GM19099 (cell line): ENCODE results near the gene SERPIND1.

Experiments
- POLR2A ChIP-seq: IDR thresholded peaks from 3 replicates; pipeline ENCODE4 v1.6.1; 2011; ENCODE audit warnings: low read depth; ENCODE audit not compliant: insufficient read length; ENCODE audit errors: extremely low read depth

SERPIND1 gene

GRCh38 chr22:20793748-20794649 is 20.1 kb downstream of the SERPIND1 start:
- TF ChIP-seq POLR2A: no peak

DNA sequence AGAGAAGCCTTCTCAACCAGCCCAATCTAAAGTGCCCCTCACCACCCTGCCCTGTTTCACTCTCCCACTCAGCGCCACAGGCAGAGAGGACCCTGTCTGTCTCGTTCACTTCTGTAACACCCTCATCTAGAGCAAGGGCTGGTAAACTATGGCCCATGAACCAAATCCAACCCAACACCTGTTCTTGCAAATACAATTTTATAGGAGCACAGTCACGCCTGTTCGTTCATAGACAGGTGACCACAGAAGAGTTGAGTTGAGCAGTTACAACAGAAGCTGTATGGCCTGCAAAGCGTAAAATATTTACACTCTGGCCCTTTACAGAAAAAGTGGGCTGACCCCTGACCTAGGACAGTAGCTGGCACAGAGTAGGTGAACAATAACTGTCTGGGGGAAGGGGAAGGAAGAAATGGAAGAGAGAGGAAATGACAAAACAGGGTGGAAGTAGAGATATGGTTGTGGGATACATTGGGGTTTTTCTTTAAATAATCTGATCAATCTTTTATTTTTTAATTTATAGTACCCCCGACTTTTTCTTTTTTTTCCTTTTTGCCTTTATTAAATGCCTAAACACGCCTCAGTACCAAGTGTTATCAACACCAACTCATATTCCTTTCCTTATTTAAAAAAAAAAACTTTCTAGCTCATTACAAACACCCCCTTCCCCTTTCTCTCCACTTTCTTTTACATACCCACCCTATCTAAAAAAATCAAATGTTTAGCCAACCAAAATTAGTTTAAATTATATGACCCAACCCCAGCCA is 20.9 kb downstream of the SERPIND1 start:
- no peak for TF ChIP-seq POLR2A

DNA sequence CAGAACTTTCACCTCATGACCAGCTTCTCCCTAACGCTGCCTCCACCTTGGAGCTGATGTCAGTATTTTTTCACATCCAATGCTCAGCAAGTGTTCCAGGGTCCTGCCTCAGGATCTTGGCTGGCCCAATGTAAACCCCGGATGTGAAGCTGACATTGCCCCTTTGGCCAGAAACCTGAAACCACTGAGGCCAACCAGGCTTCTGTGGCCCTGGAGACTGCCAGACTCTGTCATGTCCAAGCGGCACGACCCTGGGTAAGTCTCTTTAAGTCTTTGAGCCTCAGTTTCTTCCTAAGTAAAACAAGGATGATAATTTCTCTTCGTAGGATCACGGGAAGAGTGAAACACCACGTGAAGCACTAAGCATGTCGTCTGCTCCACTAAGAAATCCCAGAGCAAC is 22.8 kb downstream of the SERPIND1 start:
- TF ChIP-seq POLR2A: no peak

DNA sequence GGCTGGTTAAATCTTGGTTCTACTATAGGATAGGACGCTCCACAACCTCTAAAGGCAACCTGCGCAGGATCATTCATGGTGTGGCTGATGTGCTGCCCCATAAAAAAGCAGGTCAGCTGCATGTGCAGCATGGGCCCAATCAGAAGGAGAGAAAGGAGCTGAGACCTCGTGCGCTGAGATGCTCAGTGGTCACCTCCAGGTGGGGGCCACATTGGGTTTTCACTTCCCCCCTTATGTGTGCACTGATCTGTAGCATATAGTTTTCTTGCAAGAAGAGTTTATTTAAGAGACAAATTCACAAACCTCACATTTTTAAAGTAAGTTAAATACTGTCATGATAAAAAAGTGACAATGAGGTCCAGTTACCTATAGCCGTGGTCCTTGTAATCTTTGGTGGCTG is 24.3 kb downstream of the SERPIND1 start:
- no peak for TF ChIP-seq POLR2A

- no peak for TF ChIP-seq POLR2A
Measured at GRCh38 chr22:20798974-20799373, 25.1 kb downstream of the SERPIND1 start.

DNA sequence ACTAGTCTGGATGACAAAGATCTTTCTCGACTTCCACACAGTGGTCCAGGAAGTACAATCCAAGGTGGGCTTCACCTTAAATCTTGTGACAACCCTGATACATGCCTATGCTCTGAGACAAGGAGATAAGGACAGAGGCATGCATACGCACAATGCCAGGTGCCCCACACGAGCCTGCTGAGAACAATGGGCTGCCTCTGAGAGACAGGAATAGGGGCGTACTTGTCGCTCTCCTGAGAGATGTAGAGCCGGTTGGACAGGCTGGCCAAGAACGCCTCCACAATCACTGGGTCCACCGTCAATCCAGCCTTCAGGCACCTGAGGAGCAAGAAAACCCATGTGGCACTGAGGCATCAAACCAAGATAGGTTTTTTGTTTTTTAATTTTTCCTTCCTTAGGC is 25.5 kb downstream of the SERPIND1 start:
- no peak for TF ChIP-seq POLR2A

DNA sequence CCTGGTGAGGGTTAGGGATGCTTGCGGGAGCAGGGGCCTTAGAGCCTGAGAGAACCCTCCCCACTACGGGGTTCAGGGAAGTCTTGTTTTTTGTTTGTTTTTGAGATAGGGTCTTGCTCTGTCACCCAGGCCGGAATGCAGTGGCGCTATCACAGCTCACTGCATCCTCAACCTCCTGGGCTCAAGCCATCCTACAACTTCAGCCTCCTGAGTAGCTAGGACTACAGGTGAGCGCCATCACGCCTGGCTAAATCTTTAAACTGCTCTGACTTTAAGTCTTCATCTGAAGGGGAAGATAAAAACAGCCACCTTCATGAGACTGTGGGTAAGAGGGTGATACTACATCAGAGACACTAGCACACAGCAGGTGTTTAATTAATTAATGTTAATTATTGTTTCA is 28.5 kb downstream of the SERPIND1 start:
- TF ChIP-seq POLR2A: no peak

DNA sequence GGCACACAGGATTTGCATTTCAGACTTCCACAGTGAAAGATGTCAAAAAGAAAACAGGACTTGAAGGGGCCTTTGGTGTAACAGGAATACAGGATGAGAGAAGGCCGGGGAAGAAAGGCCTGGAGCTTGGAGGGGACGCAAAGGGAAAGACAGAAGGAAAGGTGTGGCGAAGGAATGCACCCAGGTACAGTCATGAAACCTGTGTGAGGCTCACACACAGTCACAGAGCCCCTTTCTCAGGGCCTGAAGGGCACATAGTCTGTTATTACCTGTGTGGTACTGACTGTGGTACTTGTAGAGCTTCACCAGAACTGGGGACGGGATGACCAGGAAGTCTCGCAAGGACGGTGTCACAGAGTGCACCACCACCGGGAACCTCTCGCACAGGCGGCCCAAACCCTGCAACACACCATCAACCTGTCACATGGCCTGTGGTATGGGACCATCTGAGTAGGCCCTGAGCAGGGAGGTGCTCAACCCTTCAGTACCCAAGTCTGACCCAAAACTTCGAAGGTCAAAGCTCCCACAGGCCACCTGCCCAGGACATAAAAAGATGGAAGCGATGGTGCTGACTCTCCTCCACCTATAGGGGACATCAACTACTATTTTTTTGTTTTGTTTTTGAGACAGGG is 29.1 kb downstream of the SERPIND1 start:
- no peak for TF ChIP-seq POLR2A

DNA sequence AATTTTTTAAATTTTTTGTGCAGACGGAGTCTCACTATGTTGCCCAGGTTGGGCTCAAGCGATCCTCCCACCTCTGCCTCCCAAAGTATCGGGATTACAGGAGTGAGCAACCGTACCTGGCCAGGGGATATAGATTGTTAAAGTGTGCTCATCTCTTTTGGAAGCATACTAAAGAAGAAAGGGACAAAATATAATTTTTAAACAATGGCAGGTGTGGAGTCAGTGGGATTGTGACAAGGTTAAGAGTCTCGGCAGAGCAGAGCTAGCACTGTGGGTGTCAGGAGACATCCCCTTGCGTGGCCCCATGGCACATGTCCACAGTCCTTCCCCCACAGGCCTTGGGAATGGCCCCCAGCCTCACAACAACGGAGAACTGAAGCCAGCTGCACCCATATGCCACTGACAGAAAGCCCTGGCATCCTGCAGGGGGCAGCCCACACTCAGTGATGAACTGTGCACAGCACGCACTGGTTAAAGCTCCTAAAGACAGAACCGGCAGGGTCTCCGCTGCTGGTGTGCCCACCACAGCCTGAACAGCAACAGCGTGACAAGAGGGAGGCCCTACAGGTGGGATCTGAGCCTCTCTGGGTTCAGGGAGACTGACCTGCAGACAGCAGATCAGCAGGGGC is 29.9 kb downstream of the SERPIND1 start:
- TF ChIP-seq POLR2A: no peak

DNA sequence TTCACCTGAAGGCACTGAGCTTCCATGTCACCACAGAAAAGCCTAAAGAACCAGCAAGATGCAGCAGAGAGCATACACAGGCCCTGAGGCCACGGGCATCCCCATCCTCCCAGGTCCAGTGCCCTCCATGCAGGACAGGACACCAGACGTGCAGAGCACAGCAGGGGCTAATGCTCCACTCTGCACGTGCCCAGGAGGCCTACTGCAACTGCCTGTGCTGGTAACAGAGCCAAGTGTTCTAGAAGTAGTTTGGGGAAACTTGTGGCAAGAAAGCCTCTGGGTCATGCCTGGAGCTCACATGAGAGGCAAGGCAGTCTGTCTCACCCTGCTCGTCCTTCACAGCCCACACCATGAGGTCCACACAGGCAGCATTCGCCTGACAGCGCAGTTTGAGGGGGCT is 30.7 kb downstream of the SERPIND1 start:
- TF ChIP-seq POLR2A: no peak

DNA sequence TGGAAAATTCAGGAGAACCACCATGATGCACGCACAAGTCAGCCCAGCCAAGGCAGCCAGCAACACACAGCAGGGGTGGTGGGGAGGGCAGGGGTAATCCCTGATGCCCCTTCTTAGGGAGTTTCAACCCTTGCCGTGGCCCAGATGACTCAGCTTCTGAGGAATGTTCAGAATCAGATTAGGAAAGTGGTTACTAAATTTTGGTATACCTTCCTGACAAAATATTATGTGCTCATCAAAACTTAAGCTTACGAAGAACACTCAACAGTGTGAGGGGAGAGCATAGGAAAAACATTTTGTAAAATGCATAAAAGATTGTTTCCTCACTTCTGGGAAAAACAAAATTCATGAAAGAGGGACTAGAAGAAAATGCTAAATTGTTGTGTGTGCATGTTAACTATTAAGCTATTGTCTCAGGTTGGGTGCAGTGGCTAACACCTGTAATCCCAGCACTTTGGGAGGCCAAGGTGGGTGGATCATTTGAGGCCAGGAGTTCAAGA is 32.1 kb downstream of the SERPIND1 start:
- no peak for TF ChIP-seq POLR2A

- no peak for TF ChIP-seq POLR2A
Measured at GRCh38 chr22:20807315-20807752, 33.4 kb downstream of the SERPIND1 start.

DNA sequence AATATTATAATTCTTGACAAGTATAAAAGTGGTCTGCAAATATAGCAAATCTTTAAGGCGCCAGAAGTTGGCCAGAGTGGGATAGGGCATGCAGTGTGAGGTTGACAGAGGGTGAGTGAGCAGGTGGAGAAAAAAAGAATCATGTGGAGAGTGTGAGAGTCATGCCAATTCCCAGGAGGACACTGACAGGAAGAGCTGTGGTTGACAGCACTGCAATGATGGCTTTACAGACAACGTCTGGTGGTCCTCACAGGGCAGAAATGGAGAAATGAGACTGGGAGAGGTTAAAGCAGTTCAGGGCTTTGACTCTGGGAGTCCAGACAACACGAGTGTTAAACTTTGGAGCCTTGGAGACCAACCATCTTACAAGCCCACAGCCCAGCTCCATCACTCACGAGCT is 34.9 kb downstream of the SERPIND1 start:
- no peak for TF ChIP-seq POLR2A

DNA sequence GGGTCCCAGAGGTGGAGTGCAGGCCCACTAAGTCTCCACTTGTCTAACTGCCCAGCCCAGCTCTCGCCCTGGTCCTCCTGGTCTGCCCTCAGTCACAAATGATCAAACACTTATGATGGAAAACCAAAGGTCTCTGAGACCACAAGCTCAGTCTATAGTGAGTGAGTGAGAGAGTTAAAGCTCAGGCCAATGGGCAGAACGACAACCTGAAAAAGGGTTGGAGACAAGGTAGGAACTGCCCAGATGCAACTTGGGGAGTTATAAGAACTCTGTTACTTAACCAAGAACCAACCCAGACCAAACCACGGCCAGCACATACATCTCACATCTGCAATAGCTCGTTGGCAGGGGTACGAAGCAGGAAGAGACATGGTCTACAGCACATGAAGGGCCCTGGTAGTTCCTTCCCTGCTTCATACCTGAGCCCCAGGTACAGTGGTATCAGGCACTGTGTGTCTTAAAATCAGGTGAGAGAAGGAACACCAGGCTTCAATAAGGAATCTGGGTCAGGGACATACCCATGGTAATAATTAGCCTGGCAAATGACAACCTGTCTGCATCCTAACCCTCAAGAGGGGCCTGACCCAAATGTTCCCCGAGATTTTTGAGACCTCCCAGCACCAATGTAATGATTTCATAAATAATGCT is 35.7 kb downstream of the SERPIND1 start:
- no peak for TF ChIP-seq POLR2A
